Mucosa of descending colon (tissue), 3 donors: ENCODE results near the gene MARK4. TPM values are rescaled to one million over a fixed set of nuclear protein-coding genes. Genes with fewer than 3 reads are reported as not detected.

Experiments
- ATAC-seq: fragments of 200-7000 bp; cut with Tn5 transposase; one replicate; pipeline ENCODE4 v1.9.1; 2020; ENCODE audit warnings: mild to moderate bottlenecking, moderate library complexity
- DNase-seq, 3 donors: peaks; one replicate each; pipeline ENCODE4 v3.0.0-alpha.2; 2020
- H3K36me3 ChIP-seq: fragments of 200-600 bp; one replicate; pipeline ENCODE4 v1.8.0; 2021; ENCODE audit warnings: low read depth, mild to moderate bottlenecking
- H3K4me1 ChIP-seq: fragments of 200-600 bp; one replicate; pipeline ENCODE4 v1.8.0; 2021; ENCODE audit warnings: low read depth, mild to moderate bottlenecking
- H3K4me3 ChIP-seq: fragments of 200-600 bp; one replicate; pipeline ENCODE4 v1.8.0; 2021; ENCODE audit warnings: mild to moderate bottlenecking
- H3K9me3 ChIP-seq: fragments of 200-600 bp; one replicate; pipeline ENCODE4 v1.8.0; 2021; ENCODE audit warnings: mild to moderate bottlenecking
- intact Hi-C, 2 donors: fragments of 100-400 bp; cut with DNase I in 1 of 2; cut with micrococcal nuclease in 1 of 2; formaldehyde crosslinking; loops; one replicate each; pipeline versions ENCODE4 v1.11.0 to v1.11.1; 2022; cut with DNase I, micrococcal nuclease
- total RNA-seq, 3 donors: library from RNA; stranded (reverse); fragmentation: NEBNext Ultra II Directional in 2 of 3; extraction: Animal tissue kit (Norgen Biotek cat#: 25700) in 2 of 3; gene quantifications; one replicate each; pipeline versions ENCODE4 v1.2.1 to v1.2.4, GENCODE V29; 2021 to 2023
- TF ChIP-seq, protein P1 (sequence below): fragments of 200-600 bp; IDR thresholded peaks from one replicate; pipeline ENCODE4 v1.8.0; 2022; ENCODE audit warnings: antibody characterized with exemption, mild to moderate bottlenecking
- donor health status: DM: no; HTN: no; CAD: no; lungs with moderate emphysema.
- donor health status: DM: no; HTN: no; CAD: no.
- donor health status: DM: no; HTN: yes; CAD: no.

MARK4 gene
- total RNA-seq, 3 donors from 2014 or later = 15.7 to 34.6 (median 17.0) TPM

DNA sequence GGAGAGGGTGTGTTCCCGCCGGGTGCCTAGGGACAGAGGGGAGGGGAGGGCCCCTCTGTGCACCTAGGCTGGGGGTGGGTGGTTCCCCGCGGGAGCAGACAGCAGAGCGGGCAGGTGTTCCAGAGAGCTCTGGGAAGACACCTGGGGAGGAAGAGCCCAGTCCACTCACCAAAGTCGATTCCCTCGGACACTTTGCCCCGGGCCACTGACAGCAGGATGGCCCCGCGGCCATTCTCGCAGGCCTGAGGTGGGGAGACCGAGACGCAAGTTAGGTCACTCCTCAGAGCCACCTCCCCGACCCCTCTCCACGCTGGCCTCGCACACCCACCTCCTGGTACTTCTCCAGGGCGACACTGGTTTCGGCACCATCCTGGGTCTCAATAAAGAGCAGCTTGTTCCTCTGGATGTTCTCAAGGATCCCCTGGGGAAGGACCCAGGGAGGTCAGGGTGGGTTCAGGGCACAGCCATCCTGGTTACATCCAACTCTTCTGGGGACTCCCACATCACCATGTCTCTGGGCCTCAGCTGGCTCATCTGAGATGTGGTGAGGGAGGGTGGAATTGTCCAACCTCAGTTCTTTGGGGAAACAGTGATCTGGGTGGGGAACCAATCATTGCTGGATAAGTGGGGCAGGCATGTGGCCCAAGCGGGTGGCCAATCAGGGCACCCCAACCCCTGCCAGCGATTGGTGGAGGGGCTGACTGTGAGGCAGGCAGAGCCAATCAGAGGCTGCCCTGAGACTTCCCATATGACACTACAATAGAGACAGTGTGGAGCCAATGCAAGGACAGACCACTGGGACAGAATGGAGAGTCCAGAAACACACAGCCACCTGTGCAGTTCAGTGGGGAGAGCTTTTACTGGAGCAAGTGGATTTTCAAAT is 102.1 kb downstream of the MARK4 start:
- H3K4me3 ChIP-seq = no peak overlapping the region
- TF ChIP-seq, protein P1, sequence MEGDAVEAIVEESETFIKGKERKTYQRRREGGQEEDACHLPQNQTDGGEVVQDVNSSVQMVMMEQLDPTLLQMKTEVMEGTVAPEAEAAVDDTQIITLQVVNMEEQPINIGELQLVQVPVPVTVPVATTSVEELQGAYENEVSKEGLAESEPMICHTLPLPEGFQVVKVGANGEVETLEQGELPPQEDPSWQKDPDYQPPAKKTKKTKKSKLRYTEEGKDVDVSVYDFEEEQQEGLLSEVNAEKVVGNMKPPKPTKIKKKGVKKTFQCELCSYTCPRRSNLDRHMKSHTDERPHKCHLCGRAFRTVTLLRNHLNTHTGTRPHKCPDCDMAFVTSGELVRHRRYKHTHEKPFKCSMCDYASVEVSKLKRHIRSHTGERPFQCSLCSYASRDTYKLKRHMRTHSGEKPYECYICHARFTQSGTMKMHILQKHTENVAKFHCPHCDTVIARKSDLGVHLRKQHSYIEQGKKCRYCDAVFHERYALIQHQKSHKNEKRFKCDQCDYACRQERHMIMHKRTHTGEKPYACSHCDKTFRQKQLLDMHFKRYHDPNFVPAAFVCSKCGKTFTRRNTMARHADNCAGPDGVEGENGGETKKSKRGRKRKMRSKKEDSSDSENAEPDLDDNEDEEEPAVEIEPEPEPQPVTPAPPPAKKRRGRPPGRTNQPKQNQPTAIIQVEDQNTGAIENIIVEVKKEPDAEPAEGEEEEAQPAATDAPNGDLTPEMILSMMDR = no peak
- H3K36me3 ChIP-seq = no peaks in the 10 kb centered on the region
- ATAC-seq (no peak), DNase-seq (no peak)
- no peaks in the 10 kb centered on the region for H3K4me1 ChIP-seq
- H3K9me3 ChIP-seq = no peaks in the 10 kb centered on the region
- intact Hi-C loops = no loop called here

GRCh38 chr19:45354241-45354842 is 103.3 kb downstream of the MARK4 start:
- intact Hi-C loops = no loop called here
- H3K4me1 ChIP-seq = no peaks in the 10 kb centered on the region
- H3K9me3 ChIP-seq = no peaks in the 10 kb centered on the region
- H3K4me3 ChIP-seq = no peak overlapping the region
- ATAC-seq (no peak), DNase-seq (no peak)
- TF ChIP-seq, protein P1 = no peak
- H3K36me3 ChIP-seq = no peaks in the 10 kb centered on the region

Other genes with a start within 250 kb of the MARK4 start
- 10 to 100 TPM; 20.9 to 30.3 (median 21.1) TPM for gene RELB, start 249.8 kb upstream of the MARK4 start, total RNA-seq
- gene CLASRP, start 212.2 kb upstream of the MARK4 start, total RNA-seq = 100 to 1,000 TPM in 1 of 3 donors, 10 to 100 TPM in 2; 79.4 to 113 (median 93.2) TPM
- gene ZNF296, start 174.8 kb upstream of the MARK4 start, total RNA-seq = 1 to 10 TPM; 2.8 to 5.0 (median 4.9) TPM
- gene GEMIN7, start 172.0 kb upstream of the MARK4 start, total RNA-seq = 10 to 100 TPM; 14.4 to 22.6 (median 21.8) TPM
- gene PPP1R37, start 158.1 kb upstream of the MARK4 start, total RNA-seq = 10 to 100 TPM; 27.2 to 33.6 (median 31.7) TPM
- gene NKPD1, start 90.3 kb upstream of the MARK4 start, total RNA-seq = not detected
- 10 to 100 TPM; 29.0 to 45.1 (median 37.4) TPM for gene TRAPPC6A, start 73.0 kb upstream of the MARK4 start, total RNA-seq
- gene BLOC1S3, start 72.5 kb upstream of the MARK4 start, total RNA-seq = 10 to 100 TPM in 2 of 3 donors, 1 to 10 TPM in 1; 9.8 to 12.3 (median 11.6) TPM
- 1 to 10 TPM in 2 of 3 donors, under 1 TPM in 1; 0.70 to 1.4 (median 1.2) TPM for gene EXOC3L2, start 5.9 kb upstream of the MARK4 start, total RNA-seq
- 1 to 10 TPM; 1.1 to 2.0 (median 1.6) TPM for gene CKM, start 71.6 kb downstream of the MARK4 start, total RNA-seq
- not detected for gene KLC3, start 89.5 kb downstream of the MARK4 start, total RNA-seq
- gene ERCC2, start 119.3 kb downstream of the MARK4 start, total RNA-seq = 10 to 100 TPM; 11.2 to 22.9 (median 14.7) TPM
- 10 to 100 TPM; 21.1 to 36.7 (median 30.8) TPM for gene PPP1R13L, start 153.8 kb downstream of the MARK4 start, total RNA-seq
- gene POLR1G, start 155.4 kb downstream of the MARK4 start, total RNA-seq = 1 to 10 TPM; 3.2 to 4.1 (median 3.2) TPM
- gene ERCC1, start 172.6 kb downstream of the MARK4 start, total RNA-seq = 10 to 100 TPM; 37.7 to 51.2 (median 46.6) TPM
- gene FOSB, start 216.7 kb downstream of the MARK4 start, total RNA-seq = 10 to 100 TPM in 1 of 3 donors, 1 to 10 TPM in 1, under 1 TPM in 1; 0.58 to 10.3 (median 1.6) TPM
- gene RTN2, start 245.8 kb downstream of the MARK4 start, total RNA-seq = 10 to 100 TPM in 1 of 3 donors, 1 to 10 TPM in 2; 3.1 to 18.2 (median 6.2) TPM
- 1 to 10 TPM in 1 of 3 donors, under 1 TPM in 2; 0.43 to 1.3 (median 0.87) TPM for gene PPM1N, start 247.2 kb downstream of the MARK4 start, total RNA-seq